ENCODE results near the gene HERC6.
A peak's percentile ranks its signal among the peaks of the same experiment; 100 is the strongest.
"Not testable (repeated sequence)": the region's sequence is repeated elsewhere in the genome, so short reads cannot be mapped to it uniquely, and the experiment has no call there.

Gene HERC6

DNA sequence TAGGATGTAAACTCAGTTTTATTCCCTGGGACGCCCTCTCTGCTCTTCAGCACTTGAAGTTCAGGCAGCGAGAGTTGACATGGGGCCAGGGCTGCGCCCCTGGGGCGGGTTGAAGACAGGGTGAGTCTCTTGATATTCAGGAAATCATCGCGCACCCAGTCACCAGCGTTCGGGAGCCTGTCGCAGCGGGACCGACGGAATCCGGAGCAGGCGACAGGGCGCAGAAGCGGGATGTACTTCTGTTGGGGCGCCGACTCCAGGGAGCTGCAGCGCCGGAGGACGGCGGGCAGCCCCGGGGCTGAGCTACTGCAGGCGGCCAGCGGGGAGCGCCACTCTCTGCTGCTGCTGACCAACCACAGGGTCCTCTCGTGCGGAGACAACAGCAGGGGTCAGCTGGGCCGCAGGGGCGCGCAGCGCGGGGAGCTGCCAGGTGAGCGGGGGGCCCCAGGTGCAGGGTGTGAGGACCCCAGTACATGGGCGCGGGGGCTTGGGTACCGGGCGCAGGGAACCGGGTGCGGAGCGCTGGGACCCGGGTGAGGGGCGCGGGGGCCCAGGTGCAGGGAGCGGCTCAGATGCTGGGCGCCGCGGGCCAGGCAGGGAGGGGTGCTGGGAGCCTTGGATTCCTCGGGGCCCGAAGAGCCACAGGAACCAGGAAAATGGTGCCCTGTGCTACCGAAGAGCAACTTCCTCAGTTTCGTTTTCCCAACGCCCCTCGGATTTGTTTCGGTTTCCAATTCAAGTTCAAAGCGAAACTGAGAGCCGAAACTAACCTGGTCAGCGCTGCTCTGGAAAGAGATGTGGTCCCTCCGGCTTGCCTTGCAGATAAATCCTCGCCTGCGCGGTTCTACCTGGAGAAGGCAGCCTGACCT, at the start of gene HERC6:
TSS of gene HERC6 (plus strand) at position 162 of the 869 bp plus-strand sequence. CDS start at position 232, 70 bp downstream.
- DNase-seq: peak; percentile 46

DNA sequence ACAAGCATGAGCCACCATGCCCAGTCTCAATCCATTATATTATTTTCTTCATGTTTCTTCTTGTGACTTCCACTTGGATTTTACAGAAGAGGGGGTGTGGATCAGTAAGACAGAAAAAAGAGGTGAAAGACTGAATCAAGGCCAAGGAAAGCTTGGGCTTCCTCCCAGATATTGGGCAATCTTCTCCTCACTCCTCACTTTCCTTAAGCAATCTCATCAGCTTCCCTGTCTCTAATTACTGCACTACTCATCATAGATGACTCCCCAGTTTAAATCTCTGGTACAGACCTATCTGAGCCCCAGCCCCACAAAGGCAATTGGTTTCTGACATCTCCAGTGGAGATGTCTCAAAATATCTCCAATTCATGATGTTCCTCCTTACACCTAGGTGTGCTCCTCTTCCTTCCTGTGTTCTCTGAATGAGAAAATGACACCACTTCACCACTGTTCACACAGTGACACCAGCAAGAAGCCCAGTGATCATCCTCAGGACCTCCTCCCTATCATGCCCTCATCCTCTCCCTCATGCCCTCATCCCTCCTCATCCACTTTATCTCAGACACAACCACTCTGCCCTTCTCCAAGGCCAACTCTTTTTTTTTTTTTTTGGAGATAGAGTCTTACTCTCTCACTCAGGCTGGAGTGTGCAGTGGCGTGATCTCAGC, 44.8 kb upstream of the HERC6 start:
- no peak for DNase-seq

DNA sequence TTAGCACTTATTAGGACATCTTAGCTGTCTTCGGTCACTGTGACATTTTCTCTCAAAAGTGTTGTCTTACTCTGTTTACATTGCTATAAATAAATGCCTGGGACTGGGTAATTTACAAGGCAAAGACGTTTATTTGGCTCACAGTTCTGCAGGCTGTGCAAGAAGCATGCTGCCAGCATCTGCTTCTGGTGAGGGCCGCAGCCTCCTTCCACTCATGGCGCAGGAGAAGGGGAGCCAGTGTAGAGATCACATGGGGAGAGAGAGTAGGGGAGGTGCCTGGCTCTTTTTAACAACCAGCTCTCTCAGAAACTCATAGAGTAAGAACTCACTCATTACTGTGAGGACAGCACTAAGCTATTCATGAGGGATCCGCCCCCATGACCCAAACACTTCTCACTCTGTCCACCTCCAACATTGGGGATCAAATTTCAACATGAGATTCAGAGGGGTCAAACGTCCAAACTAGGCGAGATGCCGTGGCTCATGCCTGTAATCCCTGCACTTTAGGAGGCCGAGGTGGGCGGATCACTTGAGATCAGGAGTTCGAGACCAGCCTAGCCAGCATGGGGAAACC, 43.5 kb upstream of the HERC6 start:
- DNase-seq: no peak

DNA sequence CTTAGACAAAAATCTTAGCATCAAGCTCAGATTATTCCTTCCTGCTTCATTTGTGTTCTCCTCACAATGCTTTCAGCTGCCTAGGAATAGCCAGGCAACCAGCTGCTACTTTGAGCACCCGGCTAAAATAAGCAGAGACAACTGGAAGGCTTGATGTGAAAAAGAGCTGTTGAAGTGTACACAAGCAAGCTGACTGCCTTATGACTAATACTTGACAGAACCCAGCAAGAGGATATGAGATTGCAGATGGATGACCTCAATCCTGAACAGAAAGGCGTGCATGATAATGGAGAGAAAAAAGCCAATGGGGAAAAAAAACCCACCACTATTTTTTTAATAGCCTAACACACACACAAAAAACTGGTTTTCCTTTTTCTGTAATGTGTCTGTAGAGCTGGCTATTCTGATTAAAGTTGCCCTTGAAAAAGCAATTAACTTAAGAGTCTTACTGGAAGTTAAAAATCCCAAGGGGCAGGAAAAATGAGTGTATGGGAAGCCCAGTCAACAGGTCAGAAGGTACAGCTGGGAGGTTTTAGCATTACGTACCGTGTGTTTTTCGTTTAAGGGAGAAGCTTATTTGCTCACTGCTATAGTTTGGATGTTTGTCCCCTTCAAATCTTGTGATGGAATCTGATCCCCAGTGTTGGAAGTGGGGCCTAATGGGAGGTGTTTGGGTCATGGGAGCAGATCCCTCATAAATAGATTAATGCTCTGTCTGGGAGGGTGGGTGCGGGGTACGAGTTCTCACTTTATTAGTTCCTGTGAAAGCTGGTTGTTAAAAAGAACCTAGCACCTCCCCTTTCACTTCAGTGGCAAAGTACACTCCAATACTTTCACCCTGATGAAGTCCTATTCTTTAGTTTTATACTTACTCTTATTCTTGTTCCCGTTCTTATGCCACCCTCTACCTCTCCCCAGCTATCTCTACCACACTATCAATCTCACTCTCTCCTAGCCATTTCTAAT, 37.1 kb upstream of the HERC6 start:
- peak; percentile 9 for DNase-seq

DNA sequence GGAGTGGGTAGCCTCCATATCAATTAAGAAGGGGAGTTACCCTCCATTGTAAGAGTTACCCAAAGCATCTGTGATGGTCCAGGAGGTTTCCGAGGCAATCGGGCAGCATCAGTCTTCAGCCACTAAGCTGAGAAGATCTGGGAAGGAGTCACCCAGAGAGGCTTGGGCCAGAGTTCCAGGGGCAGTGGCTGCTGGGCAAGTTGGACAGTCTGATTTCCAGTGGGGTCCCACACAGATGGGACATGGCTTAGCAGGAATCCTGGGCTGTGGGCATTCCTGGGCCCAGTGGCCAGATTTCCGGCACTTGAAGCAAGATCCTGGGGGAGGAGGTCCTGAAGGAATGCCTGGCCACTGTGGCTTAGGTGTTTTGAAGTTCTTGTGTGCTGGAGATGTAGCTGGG, 31.8 kb upstream of the HERC6 start:
- DNase-seq: not testable (repeated sequence)

DNA sequence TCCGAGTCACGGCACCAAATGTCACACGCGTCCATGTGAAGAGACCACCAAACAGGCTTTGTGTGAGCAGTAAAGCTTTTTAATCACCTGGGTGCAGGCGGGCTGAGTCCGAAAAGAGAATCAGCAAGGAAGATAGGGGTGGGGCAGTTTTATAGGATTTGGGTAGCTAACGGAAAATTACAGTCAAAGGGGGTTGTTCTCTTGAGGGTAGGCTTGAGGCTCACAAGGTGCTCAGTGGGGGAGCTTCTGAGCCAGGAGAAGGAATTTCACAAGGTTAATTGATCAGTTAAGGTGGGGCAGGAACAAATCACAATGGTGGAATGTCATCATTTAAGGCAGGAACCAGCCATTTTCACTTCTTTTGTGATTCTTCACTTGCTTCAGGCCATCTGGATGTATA, 29.9 kb upstream of the HERC6 start:
- DNase-seq: not testable (repeated sequence)

DNA sequence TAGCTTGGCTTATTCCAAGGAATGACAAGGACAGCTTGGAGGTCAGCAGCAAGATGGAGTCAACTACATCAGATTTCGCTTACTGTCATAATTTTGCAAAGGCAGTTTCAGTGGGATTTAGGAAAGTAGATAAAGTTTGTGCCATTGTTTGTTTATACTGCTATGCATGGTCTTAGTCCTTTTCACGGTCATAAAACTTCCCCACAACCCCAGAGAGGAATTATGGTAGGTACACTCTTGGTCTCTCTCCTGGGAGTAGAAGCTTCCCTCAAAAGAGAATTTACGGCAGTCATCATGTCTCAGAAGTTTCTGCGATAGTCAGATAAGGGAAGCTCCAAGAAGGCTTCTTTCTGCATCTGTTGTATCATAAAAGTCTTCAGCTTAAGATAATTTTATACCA, 27.9 kb upstream of the HERC6 start:
- no peak for DNase-seq

DNA sequence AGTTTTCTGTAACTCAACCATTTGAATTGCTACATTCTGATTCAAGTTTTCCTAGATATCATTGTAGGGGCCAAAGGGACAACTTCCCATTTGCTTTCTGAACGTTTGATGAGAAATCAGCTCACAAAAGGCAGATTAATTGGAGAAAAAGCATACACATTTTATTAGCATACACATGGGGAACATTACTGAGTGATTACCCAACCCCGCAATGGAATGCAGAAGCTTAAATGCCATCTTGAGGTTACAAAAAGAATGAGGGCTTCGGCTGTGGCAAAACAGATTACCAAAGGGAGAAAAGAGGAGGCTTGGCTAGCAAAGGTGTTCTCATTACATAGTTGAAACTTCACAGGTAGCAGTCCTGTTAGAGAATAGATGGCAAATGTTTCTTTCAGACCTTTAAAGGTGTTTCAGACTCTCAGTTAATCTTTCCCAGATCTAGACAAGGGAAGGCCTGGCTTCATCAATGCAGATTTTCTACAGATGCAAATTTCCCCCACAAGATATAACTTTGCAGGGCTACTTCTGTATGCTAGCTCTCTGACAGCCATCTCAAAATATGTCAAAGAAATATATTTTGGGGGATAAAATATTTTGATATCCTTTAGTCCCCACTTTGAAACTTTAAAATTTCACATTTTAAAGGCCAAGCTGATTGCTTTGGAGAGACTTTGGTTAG, 26.5 kb upstream of the HERC6 start:
- DNase-seq: no peak

DNA sequence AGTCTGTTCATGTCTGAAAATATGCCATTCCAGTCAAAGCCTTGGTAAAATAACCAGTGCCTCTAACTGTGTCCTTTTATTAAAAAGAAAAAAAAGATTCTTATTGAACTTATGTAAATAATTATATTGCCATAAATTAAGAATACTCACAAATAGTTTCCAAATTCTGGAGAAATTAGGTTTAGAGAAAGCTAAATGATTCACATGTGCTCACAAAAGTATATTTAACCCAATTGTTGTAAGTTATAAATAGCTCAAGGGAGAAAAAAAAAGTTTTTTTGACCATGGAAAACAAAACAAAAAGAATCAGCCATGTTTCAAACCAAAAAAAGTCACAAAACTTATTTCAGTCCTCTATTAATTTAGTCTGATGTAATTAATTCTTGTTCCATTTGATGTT, 25.3 kb upstream of the HERC6 start:
- no peak for DNase-seq

DNA sequence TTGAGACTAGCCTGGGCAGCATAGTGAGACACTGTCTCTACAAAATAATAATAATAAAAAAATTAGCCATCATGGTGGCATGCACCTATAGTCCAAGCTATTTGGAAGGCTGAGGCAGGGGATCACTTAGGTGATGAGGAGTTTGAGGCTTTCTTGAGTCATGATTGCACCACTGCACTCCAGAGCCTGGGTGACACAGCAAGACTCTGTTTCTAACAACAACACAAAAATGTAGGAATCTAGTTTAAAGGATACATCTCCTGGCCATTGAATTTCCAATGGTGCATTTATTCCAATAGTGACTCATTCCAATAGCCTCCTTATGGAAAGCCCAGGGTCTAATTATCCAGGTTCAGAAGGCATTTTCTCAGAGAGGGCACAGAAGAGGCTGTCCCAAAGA, 21.9 kb upstream of the HERC6 start:
- no peak for DNase-seq

DNA sequence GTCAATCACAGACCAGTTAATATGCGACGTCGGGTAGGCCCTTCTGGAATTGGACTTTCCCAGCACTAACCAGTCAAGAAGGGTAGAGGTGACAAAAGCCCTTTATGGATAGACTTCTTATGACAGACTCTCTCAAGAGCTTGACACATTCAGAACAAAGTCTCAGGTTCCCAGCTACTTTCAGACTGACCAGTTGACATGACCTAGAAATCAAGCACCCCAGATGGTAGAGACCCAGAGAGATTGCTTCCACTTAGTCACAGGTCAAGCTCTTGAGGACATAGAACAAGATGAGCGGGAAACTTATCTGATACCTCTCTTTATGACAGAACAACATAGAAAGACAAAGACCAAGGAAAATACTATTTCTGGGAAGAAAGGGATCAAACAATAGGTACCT, 21.4 kb upstream of the HERC6 start:
- no peak for DNase-seq

DNA sequence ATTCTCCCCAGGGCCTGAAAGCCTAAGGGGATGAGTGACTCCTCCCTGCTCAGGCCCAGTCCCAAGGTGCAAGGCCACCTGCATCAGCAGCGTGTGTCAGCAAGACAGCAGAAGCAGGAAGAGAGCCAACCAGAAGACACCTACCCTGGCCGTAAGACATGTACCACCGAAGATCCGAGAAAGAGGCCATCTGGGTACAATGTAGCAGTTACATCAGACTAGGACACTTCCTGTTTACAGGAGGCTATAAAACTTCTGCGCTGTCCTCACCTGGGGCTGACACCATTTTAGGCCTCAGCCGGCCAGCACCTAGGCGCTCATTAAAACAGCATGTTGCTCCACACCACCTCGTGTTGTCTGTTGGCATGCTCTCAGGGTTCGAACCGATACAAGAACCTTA, 19.1 kb upstream of the HERC6 start:
- DNase-seq: no peak

DNA sequence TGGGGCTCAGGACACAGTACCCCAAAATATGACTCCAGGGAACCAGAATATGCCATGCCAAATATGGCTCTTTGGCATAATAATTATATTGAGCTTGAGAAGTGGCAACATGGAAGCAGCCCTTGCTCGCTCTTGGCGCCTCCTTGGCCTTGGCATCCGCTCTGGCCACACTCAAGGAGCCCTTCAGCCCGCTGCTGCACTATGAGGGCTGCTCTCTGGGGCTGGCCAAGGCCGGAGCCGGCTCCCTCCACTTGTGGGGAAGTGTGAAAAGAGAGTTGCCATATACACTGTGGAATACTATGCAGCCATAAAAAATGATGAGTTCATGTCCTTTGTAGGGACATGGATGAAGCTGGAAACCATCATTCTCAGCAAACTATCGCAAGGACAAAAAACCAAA, 18.4 kb upstream of the HERC6 start:
- DNase-seq: no peak

DNA sequence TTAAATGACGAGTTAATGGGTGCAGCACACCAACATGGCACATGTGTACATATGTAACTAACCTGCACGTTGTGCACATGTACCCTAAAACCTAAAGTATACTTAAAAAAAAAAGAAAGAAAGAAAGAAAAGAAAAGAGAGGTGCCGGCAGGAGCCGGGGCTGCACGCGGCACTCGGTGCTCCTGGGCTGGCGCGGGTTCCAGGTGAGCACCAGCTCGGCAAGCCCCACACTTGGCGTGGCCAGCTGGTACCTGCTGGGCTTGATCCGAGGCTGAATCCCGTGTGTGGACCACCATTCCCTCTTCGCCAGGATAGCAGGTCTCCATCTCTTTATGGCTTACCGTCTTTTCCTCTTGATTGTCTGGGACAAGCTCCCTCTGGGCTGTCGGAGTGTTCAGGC, 17.9 kb upstream of the HERC6 start:
- DNase-seq: no peak

DNA sequence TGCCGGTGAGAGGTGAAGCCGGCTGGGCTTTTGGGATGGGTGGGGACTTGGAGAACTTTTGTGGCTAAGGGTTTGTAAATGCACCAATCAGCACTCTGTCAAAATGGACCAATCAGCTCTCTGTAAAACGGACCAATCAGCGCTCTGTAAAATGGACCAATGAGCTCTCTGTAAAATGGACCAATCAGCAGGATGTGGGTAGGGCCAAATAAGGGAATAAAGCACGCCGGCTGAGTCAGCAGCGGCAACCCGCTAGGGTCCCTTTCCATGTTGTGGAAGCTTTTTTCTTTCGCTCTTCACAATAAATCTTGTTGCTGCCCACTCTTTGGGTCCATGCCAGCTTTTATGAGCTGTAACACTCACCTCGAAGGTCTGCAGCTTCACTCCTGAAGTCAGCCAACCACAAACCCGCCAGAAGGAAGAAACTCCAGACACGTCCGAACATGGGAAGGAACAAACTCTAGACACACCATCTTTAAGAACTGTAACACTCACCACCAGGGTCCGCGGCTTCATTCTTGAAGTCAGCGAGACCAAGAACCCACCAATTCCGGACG, 17.4 kb upstream of the HERC6 start:
- DNase-seq: not testable (repeated sequence)

DNA sequence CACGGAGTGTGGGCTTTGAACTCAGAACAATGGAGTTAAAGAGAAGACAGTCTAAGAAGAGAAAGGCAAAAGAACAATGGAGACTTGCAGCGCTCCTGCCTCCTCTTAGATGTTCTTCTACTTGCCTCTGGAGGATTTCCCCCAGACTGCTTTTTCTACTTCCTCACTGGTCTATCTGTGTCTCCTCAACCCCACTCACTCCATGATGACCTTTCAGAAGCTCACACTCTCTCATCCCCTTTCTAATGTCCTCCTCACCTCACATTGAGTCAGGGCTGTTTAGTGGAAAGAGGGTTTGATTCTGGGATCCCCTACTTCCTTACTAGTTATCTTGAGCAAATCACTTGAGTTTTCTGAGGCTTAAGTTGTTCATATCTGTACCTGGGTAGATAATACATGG, 12.2 kb upstream of the HERC6 start:
- DNase-seq: no peak

DNA sequence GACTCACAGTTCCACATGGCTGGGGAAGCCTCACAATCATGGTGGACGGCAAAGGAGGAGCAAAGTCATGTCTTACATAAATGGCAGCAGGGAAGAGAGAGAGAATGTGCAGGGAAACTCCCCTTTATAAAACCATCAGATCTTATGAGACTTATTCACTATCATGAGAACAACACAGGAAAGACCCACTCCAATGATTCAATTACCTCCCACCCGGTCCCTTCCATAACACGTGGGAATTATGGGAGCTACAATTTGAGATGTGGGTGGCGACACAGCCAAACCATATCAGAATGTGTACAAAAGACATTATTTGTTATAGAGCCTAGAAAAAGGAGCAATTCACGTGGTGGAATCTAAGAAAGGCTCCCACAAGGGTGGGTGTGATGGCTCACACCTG, 10.8 kb upstream of the HERC6 start:
- no peak for DNase-seq

DNA sequence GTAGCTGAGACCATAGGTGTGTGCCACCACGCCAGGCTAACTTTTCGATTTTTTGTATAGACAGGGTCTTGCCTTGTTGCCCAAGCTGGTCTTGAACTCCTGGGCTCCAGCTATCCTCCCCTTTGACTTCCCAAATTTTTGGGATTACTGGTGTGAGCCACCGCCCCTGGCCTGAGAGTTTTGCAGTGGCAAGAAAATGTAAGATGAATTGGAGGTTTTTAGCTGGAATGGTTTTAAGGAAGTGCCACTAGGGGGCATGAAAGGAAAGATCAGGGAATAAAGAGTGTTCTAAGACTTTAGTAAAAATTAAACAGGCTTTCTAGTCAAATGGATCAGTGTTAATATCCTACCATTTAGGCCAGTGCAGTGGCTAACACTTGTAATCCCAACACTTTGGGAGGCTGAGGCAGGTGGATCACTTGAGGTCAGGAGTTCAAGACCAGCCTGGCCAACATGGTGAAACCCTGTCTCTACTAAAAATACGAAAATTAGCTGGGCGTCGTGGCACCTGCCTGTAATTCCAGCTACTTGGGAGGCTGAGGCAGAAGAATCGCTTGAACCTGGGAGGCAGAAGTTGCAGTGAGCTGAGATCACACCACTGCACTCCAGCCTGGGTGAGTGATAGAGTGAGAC, 9.4 kb upstream of the HERC6 start:
- not testable (repeated sequence) for DNase-seq

DNA sequence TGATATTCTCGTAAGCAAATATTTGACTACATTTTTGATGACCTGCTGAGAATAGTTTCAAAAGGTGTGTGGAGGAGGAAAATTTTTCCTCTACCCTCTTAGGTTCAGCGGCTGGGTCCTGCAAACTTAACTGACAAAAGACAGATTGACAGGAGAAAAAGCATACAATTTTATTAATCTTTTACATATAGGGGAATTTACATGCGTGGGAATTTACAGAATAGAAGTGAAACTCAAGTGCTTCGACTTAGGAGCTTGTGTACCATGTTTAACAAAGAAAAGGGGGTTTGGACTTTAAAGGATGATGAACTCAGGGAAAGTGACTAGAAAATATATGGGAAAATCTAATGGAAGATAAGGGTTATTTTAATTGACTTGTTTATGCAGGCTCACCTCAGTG, 2.5 kb downstream of the HERC6 start:
- DNase-seq: no peak

DNA sequence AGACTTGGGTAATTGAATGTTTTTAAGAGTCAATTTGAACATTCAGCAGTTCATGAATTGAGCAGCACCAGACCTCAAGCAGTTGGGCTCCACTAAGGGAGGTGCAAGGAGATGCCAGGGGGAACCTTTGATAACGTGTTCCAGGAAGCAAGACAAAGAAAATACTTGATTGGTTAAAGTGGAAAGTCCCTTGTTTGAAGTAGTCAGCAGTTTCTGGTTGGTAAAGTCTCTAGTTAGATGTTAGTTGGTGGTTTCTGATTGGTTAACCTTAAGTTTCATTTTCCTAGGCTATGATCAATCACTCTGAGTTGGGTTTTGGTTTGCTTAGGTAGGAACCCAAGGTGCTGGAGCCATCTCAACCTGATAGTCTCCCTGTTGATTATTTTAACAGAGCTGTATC, 4.0 kb downstream of the HERC6 start:
- DNase-seq: no peak

DNA sequence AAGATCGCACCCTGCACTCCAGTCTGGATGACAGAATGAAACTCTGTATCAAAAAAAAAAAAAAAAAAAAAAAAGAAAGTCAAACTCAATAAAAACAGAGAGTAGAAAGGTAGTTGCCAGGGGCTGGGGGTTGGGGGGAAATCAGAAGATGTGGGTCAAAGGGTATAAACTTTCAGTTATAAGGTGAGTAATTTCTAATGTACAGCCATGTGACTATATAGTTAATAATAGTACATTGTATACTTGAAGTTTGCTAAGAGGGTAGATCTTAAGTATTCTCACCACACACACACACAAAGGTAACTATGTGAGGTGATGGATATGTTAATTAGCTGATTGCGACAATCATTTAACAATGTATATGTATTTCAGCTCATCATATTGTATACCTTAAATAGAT, 11.5 kb downstream of the HERC6 start:
- no peak for DNase-seq

DNA sequence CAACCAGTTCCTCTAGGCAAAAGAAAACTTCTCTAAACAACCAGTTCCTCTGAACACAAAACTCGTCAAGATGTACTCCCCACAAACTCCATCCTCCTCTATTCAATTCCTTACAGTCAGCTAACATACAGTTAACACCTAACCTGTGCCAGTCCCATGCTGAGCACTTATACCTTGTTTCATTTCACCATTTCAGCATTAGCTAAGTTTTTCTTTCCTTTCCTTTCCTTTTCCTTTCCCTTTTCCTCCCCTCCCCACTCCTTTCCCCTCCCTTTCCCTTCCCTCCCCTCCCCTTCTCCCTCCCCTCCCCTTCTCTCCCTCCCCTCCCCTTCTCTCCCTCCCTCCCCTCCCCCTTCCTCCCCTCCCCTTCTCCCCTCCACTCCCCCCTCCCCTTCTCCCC, 13.1 kb downstream of the HERC6 start:
- DNase-seq: no peak

All from DMS 273 treated with DMSO at 0.1 percent for 48 hours (cell line).